Inflammatory macrophage (primary cell): ENCODE results near the gene ABAT.
"Not testable (repeated sequence)": the region's sequence is repeated elsewhere in the genome, so short reads cannot be mapped to it uniquely, and the experiment has no call there.

Source experiments
- DNase-seq, 2 donors: peaks; one replicate each; pipeline ENCODE4 v3.0.0-alpha.2; 2020 to 2022

The ABAT gene

DNA sequence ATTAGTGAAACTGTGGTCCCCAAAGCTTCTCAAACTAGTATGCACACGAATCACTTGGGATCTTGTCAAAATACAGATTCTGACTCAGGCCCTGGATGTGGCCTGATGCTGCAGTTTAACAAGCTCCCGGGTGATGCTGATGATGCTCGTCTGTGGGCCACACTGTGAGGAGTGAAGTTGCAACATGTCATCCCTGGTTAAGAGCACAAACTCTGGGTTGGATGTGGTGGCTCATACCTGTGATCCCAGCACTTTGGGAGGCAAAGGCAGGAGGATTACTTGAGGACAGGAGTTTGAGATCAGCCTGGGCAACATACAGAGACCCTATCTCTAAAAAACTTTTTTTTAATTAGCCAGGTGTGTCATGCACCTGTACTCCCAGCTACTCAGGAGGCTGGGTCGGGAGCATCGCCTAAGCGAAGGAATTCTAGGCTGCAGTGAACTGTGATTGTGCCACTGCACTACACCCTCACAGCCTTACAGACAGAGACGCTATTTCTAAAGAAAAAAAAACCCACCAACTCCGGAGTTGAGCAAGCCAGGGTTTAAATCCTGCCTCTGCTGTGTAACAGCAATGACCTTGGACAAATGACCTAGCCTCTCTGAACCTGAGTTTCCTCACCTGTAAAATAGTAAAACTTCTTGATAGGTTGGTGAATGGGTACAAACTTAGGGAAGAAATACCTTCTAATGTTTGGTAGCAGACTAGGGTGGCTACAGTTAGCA is 24.4 kb upstream of the ABAT start:
- DNase-seq = no peak

- DNase-seq = not testable (repeated sequence)
Measured at GRCh38 chr16:8651958-8652357, 22.5 kb upstream of the ABAT start.

GRCh38 chr16:8655184-8655717 is 19.2 kb upstream of the ABAT start:
- DNase-seq = peak; percentile 49 to 71

DNA sequence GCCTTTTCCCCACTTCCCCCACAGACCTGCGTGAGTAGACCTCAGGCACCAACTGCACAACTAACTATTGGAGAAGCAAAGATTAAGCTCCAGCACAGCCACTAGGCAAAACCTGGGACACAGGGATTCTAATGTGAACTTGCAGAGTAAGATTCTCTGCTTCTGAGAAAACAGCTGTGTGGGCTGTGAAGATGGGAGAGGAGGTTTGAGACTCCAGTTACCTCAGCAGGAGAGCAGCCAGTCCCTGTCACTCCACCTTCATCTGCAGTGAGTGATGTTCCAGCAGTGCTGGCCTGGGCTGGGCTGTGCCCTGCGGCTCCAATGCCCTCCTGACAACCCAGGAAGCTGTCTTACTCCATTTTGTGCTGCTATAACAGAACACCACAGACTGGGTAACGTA is 18.0 kb upstream of the ABAT start:
- DNase-seq = no peak

- peak in 1 of 2 donors; percentile 17 for DNase-seq
Measured at GRCh38 chr16:8660841-8661301, 13.5 kb upstream of the ABAT start.

DNA sequence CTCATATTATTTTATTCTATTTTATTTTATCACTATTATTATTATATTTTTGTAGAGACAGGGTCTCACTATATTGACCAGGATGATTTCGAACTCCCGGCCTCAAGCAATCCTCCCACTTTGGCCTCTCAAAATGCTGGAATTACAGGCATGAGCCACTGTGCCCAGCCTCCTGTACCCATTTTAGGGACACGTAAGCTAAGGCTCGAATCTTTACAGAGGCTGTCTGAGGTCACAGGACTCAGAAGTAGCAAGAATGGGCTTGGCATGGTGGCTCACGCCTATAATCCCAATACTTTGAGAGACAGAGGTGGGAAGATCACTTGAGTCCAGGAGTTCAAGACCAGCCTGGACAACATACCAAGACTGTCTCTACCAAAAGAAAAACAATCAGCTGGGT is 12.7 kb upstream of the ABAT start:
- DNase-seq = no peak

DNA sequence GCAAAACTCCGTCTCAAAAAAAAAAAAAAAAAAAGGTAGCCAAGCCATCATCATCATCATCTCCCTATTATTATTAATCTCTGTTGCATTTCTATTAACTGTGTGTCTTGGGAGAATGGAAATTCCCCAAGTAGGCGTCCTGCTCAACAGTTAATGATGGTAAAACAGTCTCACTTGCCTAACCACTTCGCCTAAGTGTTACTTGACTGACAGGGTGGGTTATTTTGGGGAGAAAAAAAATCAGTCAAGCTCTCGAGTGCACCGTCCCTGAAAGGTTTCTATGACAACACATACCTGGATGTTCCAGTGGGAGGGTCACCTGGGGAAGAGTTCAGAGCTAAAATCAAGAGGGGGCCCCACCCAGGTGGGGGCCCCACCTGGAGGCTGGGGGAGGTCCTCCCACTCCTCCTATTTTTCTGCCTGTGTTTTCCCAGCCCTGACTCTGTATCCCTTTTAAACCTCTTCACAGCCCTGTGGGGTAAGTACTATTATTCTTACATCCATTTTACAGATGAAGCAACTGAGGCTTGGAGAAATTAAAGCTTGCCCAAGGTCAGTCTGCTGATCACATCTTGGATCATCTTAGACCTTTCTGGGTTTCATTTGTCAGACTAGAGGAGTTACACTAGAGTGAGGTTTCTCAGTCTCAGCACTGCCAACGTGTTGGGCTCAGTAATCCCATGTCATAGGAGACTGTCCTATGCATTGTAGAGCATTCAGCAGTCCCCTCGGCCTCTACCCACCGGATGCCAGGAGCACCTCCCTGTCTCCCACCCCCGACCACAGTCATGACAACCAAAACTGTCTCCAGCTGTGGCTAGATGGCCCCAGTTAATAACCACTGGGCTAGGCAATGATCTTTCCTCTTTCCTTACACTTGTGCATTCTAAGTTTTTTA is 11.0 kb upstream of the ABAT start:
- DNase-seq = no peak

GRCh38 chr16:8665529-8665928 is 8.9 kb upstream of the ABAT start:
- DNase-seq = no peak

DNA sequence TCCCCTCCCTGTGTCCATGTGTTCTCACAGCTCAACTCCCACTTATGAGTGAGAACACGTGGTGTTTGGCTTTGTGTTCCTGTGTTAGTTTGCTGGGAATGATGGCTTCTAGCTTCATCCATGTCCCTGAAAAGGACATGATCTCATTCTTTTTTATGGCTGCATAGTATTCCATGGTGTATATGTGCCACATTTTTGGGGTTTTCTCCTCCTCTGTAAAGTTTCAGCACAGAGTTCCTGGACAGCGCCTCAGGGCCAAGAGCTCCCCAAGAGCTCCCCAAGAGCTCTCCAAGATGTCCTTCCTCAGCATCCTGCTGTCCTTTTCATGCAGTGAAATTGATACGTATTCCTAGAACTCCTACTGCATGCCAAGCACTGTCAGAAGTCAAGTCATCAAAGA is 6.9 kb upstream of the ABAT start:
- DNase-seq = no peak

GRCh38 chr16:8668113-8668512 is 6.3 kb upstream of the ABAT start:
- no peak for DNase-seq

GRCh38 chr16:8669481-8669880 is 4.9 kb upstream of the ABAT start:
- no peak for DNase-seq

DNA sequence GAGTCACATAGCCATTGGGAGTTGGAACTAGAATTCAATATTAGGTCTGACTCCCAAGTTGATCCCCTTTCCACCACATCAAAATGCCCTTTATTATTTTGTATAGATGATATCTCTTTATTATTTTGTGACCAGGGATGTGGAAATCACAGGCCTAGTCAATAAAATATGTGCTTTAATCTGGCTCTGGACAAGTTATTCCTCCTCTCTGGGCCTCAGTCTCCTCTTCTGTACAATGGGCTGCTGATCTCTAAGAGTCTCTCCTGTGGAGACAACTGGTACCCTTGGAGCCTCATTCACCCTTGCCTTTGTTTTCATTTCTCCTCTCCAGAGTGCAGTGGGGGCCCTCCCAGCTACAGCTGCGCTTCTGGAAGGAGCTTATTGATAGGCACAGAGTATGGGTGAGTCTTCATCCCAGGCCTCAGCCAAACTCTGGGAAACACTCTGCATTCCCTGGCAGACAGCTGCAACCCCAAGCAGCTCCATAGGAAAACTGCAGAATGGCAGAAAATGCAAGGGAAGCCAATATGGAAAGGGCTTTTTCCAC is 4.3 kb upstream of the ABAT start:
- DNase-seq = no peak

- no peak for DNase-seq
Measured at GRCh38 chr16:8673611-8674412, 605 bp upstream of the ABAT start.

DNA sequence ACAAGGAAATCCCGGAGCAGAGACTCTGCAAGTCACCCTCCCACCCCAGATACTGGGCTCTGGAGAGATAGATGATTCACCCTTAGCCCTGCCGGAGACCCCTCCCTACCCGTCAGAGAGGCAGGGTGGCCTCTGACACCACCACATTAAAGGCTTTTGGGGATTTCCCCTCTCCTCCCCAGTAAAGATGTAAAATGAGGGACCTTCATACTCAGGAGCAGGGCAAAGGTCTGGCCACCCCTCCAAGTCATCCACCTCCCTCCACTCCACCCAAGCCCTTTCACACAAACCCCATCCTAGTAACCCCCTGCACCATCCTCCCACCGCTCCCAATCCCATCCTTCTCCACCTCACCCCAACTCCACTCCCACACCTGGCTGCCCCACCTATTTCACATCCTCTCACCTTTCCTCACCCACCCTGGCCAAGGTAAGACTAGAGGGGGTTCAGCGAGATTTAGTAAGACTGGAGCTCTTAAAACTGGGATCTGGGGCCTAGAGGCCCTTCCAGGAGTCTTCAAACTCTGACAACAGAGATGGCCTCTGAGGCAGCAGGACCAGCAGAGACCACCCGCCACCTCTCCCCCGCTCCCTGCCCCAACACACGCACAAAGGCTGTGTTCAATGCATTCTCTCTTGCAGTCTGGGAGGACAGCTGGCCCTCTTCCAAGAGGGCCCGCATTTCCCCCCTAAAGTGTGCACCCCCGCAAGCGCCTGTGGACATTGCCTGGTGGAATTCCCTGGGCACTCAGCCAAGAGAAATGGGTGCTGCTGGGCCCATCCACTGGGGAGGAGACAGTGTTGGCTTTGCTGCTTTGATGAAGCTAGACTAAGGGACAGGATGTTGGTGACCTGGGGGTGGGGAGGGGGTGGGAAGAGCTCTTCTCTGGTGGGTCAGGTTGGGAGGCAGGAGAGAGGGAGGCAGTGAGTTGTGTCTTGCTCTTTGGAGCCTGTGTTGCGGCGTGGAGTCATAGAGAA is 1.1 kb downstream of the ABAT start:
- no peak for DNase-seq

DNA sequence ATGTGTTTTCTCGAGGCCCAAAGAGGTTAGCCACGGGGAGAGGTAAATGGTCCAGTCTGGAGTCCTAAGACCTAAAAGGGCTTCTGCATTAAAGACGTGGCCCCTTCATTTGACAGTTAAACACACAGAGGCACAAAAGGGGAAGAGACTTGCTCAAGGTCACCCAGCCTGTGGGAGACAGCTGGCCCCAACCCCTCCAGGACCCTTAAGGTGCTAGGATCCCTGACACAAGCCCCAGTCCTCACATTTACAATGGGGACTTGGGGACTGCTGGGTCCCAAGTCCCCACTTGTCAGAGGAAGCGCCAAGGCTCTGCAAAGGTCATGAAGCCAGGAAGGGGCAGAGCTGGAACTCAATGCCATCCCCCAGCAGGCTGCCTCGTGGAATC is 1.7 kb downstream of the ABAT start:
- no peak for DNase-seq

- DNase-seq = no peak
Measured at GRCh38 chr16:8676737-8677375, 2.4 kb downstream of the ABAT start.

DNA sequence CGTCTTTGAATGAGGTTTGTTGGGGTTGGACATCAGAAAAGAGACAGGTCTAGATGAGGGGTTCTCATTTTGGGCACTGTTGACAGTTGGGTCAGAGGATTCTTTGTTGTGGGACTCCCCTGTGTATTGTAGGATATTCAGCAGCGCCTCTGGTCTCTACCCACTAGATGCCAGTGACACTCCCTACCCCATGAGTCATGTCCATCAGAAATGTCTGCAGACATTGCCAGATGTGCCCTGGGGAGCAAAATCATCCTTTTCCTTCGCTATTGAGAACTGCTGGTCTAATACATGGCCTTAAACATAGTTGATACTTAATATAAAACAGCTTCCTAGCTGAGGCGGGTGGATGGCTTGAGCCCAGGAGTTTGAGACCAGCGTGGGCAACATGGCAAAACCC is 3.1 kb downstream of the ABAT start:
- DNase-seq = no peak

GRCh38 chr16:8678068-8678927 is 3.9 kb downstream of the ABAT start:
- no peak for DNase-seq

GRCh38 chr16:8679151-8679550 is 4.7 kb downstream of the ABAT start:
- DNase-seq = no peak
